GM18499 (cell line): ENCODE data around the gene SLC17A5.
A peak's percentile ranks its signal among the peaks of the same experiment; 100 is the strongest.
"Not testable (repeated sequence)": the region's sequence is repeated elsewhere in the genome, so short reads cannot be mapped to it uniquely, and the experiment has no call there.

Experiments used
- ATAC-seq: cut with Tn5 transposase; IDR thresholded peaks from one replicate; pipeline ENCODE4 v1.9.1; 2021; ENCODE audit warnings: moderate number of reproducible peaks; ENCODE audit not compliant: insufficient read depth, unreplicated experiment

Gene SLC17A5

DNA sequence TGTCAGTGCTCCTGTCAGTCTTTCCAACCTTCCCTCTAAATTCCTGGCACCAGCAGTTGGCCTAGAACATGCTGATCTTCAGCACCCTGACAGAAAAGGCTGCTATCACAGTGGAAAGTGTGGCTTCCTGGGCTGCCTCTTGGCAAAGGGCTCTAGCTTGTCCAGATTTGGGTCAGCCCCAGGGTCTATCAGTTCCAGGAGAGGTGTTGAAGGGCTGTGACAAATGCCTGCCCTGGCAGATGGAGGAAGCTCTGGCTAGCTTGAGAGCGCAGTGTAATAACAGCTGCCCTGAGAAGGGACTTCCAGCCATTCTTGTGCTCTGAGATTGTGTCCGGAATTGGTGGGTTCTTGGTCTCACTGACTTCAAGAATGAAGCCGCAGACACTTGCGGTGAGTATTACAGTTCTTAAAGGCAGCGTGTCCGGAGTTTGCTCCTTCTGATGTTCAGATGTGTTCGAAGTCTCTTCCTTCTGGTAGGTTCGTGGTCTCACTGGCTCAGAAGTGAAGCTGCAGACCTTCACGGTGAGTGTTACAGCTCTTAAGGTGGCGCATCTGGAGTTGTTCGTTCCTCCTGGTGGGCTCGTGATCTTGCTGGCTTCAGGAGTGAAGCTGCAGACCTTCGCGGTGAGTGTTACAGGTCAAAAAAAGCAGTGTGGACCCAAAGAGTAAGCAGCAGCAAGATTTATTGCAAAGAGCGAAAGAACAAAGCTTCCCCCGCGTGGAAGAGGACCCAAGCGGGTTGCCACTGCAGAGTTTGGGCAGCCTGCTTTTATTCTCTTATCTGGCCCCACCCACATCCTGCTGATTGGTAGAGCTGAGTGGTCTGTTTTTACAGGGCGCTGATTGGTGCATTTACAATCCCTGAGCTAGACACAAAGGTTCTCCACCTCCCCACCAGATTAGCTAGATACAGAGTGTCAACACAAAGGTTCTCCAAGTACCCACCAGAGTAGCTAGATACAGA, 82.3 kb downstream of the SLC17A5 start:
- ATAC-seq: not testable (repeated sequence)

DNA sequence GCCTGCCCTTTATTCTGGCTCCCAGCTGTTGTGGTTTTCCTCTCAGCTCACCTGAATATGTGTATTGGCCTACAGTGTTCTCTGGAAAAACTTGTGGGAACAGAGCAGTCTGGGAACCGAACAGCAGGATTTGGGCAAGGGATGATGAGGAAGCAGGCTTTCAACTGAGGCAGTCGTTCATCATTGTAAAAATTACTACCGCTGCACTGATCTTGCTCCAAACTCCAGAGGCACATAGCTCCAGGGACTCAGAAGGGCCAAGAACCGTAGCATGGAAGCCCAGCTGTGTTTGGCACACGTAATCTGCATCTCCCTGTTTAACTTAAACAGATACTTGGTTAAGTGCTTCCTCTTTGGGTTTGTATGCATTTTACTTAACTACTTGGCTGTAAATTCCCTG, 84.7 kb downstream of the SLC17A5 start:
- no peak for ATAC-seq

DNA sequence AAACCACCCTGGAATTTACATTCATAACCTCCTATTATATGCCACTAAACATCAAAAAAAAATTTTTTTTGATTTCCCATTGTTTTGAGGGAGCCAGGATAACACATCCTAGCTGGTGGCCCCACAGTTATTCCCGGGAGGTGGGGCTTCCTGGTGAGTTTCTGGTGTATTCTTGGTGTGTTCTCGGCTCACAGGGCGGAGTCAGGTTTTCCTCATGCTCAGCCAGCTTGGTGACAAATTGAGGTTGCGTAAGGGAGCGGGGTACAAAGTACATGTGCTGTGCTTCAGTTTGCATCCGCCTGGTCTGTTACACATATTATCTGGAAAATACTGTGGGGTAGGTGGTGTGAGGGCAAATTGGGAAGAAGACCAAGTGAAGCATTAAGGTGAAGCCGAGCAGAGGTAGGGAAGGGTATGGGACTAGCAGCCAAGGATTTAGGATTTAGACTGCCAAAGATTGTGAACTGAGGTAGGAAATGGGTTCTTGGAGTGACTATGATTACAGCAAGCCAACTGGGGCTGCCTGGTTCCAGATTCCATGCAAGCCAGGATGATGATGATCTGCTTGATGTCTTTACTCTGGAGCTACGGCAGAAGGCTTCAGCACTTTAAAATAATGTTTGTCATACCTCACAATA, 86.7 kb downstream of the SLC17A5 start:
- ATAC-seq: no peak

DNA sequence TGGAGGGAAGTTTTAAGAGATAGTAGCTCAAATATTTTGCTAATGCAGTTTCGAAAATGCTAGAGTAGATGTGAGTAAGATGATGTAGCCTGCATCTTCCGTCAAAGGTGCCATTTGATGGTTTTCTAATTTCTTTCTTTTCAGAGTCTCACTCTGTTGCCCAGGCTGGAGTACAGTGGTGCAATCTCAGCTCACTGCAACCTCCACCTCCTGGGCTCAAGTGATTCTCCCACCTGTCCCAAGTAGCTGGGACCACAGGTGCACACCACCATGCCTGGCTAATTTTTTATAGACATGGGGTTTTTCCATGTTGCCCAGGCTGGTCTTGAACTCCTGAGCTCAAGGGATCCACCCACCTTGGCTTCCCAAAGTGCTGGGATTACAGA, 87.3 kb downstream of the SLC17A5 start:
- not testable (repeated sequence) for ATAC-seq

DNA sequence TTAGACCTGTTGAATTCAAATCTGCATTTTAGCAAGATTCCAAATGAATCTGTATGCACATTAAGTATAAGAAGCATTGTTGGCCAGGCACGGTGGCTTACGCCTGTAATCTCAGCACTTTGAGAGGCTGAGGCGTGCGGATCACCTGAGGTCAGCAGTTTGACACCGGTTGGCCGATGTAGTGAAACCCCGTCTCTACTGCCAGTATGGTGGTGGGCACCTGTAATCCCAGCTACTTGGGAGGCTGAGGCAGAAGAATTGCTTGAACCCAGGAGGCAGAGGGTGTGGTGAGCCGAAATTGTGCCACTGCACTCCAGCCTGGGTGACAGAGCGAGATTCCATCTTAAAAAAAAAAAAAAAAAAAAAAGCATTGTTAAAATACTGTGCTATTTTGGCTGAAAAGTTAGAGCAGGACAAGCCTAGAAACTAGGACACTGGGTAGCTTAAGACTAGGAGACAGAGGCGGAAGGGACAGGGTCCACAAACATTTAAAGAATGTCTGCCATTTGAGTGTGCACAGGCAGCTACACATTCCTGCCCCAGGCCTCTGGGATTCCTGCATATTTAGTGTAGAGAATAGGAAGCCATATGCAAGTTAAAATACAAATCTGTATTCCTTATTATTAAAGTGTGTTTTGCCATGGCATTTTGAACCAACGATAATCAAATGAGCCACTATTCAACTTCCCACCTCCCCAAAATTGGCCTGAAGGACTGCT, 87.9 kb downstream of the SLC17A5 start:
- no peak for ATAC-seq

DNA sequence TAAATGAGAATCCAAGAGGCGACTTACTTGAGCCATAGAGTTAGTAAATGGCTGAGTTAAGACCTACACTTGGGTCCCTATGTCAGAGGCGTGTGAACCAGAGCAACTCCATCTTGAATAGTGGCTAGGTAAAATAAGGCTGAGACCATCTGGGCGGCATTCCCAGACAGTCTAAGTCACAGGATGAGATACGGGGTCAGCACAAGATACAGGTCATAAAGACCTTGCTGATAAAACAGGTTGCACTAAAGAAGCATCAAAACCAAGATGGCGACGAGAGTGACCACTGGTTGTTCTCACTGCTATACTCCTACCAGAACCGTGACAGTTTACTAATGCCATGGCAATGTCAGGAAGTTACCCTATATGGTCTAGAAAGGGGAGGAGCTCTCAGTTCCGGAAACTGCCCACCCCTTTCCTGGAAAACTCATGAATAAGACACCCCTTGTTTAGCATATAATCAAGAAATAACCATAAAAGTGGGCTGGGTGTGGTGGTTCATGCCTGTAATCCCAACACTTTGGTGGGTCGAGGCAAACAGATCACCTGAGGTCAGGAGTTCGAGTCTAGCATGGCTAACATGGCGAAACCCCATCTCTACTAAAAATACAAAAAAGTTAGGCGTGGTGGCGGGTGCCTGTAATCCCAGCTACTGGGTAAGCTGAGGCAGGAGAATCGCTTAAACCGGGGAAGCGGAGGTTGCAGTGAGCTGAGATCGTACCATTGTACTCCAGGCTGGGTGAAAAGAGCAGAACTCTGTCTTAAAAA, 89.0 kb downstream of the SLC17A5 start:
- ATAC-seq: no peak

DNA sequence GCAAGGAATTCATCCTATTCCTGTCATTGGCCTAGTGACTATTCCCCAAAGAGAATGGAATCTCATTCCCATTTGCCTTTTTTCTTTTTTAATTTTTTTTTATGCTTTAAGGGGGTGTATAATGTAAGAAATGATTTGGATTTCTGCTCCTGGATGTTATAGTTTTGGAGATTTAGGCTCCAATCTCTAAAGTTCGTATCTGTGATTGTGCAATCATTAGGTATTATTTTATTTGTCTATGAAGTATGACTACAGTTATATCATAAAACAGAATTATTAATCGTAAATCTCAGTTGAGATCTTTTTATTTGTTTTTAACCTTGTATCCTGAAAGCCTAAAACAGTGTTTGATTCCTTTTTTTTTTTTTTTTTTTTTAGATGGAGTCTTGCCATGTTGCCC, 91.2 kb downstream of the SLC17A5 start:
- ATAC-seq: no peak

DNA sequence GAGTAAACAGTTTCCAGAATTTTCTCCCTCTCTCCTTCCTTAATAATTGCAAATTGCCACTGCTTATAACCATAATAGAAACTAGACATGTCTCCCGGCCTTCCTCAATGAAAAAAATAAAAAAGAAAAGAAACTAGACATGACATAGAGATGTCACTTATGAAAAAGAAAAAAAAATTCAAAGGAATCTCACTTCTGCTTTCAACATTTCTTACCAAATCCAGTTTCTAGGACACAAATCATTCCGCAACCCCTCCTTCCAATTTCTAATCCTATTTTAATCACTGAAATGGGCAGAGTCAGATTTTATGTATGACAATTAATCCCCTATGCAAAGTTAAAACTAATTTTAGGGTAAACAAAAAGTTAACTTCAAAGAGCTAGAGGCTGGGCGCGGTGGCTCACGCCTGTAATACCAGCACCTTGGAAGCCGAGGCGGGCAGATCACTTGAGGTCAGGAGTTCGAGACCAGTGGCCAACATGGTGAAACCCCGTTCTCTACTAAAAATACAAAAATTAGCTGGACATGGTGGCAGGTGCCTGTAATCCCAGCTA, 92.9 kb downstream of the SLC17A5 start:
- ATAC-seq: peak; percentile 62

DNA sequence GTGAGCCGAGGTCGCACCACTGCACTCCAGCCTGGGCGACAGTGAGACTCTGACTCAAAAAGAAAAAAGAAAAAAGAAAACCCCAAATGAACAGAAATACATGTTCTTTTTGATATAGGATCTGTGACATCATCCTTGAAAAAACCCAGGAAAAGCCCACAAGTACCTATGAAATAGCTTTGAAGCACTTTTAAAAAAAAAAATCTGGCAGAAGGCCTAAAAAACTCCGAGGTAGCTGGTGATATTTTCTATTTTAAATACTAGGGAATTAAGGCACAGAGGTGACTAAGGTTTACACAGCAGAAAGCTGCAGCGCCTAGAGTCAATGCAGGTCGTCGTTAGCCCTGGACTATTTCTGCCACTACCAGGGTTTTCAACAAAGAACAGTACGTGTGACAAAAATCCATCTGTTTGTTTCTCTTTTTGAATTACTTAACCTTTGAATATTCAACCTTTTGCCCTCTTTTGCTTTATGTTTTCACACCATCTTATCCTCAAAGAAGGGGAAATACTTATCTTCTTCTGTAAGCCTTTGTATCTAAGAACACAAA, 93.5 kb downstream of the SLC17A5 start:
- ATAC-seq: peak; percentile 22

DNA sequence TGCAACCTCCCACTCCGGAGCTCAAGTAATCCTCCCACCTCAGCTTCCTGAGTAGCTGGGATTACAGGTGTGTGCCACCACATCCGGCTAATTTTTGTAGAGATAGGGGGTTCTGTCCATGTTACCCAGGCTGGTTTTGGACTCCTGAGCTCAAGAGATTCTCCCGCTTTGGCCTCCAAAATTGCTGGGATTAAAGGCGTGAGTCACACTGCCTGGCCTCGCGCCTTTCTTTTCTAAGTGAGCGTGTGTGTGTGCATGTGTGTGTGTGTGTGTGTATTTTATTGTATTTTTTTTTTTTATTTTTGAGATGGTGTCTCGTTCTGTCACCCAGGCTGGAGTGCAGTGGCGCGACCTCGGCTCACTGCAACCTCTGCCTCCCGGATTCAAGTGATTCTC, 94.4 kb downstream of the SLC17A5 start:
- not testable (repeated sequence) for ATAC-seq

DNA sequence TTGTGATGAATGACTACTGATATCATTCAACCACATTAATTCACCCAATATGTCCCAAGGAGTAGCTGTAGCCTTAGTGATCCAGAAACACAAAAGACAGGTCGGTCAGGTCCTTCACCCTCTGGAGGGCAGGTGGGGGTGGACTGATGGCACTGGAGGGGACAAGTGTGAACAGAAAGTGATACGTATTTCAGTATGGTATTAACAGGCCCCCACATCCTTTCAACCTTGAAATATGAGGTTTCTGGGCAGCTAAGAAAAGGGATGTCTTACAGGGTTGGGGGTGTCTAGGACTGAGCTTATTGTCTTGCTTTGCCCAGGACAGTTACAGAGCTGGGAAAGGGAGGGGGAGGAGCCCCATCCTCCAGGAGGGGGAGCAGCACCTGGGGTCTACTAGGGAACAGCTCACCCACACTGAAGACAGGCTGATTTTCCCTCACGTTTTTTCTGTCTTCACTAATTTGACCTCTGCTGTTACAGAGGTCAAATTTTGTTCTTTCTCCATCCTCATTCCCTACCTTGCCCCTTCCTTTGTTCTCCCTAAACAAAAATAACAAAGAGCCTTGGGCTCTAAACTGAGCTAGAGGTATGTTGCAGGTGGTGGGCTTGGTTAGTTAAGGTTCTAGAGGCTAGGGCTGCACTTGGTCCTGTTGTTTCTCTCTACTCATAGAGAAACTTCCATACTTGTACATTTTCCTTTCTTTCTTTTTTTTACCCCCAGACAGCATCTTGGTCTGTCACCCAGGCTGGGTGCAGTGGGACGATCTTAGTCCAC, 95.0 kb downstream of the SLC17A5 start:
- no peak for ATAC-seq

DNA sequence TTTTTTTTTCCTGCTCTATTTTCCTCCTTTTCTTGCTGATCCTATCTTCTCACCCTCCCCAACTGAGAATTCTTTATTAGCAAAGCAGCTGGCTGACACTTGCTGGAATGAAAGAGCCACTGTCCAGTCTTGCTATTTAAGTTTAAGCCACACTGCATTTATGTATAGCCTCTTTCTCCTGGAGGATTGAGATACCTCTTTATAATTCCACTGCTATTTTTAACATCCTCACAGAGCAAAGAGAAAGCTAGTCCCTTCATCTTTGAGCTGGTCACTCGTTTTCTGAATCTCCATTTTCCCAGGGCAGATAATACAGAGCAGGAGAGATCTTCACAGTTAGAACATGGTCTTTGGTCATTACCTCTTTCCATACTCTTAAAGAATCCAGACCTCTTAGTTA, 97.0 kb downstream of the SLC17A5 start:
- ATAC-seq: no peak

DNA sequence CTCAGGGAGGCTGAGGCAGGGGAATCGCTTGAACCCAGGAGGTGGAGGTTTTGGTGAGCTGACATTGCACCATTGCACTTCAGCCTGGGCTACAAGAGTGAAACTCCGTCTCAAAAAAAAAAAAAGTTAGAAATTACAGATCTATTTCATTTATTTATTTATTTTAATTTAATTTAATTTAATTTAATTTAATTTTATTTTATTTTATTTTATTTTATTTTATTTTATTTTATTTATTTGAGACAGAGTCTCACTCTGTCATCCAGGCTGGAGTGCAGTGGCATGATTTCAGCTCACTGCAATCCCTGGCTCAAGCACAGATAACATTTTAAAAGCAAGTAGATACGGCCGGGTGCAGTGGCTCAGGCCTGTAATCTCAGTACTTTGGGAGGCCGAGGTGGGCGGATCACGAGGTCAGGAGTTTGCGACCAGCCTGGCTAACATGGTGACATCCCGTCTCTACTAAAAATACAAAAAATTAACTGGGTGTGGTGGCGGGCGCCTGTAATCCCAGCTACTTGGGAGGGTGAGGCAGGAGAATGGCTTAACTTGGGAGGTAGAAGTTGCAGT, 98.3 kb downstream of the SLC17A5 start:
- ATAC-seq: not testable (repeated sequence)

DNA sequence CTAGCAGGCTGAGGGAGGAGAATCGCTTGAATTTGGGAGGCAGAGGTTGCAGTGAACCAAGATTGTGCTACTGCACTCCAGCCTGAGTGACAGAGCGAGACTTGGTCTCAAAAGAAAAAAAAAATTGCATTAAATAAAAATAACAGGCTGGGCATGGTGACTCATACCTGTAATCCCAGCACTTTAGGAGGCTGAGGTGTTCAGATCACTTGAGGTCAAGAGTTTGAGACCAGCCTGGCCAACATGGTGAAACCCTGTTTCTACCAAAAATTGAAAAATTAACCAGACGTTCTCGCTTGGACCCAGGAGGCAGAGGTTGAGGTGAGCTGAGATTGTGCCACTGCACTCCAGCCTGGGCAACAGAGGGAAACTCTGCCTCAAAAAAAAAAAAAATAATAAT, 102.7 kb downstream of the SLC17A5 start:
- not testable (repeated sequence) for ATAC-seq

DNA sequence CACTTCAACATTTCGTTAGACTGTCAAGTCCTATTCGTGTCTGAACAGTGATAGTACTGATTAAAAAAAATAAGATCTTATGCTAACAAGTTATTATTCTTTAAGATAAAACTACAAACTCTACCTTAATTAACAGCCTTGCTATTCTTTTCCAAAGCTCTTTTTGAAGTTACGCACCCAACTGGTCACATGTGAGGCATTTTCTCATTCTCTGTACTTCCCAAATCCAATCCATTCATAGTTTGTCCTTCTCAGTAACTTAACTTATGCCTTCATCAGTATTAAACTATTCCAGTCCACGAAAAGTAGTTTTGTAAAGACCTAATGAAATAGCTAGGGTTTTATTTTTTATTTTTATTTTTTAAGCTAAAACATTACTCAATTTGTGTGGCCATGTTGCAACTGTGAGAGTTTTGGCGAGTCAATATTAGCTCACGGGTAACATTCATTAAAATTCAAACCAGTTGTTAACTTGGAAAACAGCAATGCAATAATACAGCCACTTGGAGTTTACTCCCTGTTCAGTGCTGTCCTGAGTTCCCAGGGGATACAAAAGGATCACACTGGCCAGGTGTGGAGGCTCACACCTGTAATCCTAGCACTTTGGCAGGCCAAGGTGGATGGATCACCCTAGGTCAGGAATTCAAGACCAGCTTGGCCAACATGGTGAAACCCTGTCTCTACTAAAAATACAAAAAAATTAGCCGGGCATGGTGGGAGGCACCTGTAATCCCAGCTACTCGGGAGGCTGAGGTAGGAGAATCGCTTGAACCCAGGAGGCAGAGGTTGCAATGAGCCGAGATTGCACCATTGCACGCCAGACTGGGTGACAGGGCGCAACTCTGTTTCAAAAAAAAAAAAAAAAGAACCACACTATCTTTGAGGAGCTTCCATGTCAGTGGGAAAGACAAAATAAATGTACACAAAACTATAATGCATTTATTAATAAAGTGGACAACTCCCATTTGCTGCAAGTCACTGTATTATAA, 105.0 kb downstream of the SLC17A5 start:
- no peak for ATAC-seq

DNA sequence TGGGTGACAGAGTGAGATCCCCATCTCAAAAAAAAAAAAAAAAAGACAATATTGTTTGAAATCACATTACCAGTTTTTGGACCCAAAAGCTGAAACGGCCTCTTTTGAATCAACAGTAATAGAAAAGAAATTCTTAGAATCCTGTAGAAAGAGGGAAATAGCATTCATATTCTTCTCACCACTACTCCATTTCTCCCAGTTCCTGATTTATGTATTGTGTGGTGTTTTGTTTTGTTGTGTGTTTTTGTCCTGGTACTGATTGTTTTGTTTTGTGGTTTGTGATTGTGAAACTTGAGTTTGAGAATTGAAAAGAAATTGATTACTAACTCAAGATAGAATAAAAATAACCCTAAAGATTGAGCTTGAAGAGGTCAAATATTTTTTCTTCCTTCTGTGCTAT, 106.8 kb downstream of the SLC17A5 start:
- no peak for ATAC-seq
